HG02840 (cell line): Measurements from ENCODE around the gene TGFB1.

Experiments used
- ATAC-seq: cut with Tn5 transposase; IDR thresholded peaks from one replicate; pipeline ENCODE4 v1.9.1; 2021; ENCODE audit warnings: mild to moderate bottlenecking, moderate library complexity, moderate number of reproducible peaks; ENCODE audit not compliant: unreplicated experiment, low FRiP score

The TGFB1 gene

GRCh38 chr19:41323430-41324125 lies 30.1 kb downstream of the TGFB1 start:
- no peak for ATAC-seq

GRCh38 chr19:41323023-41323422 lies 30.7 kb downstream of the TGFB1 start:
- ATAC-seq = no peak

- no peak for ATAC-seq
Observed at GRCh38 chr19:41322451-41322850, 31.3 kb downstream of the TGFB1 start.

GRCh38 chr19:41321600-41322270 lies 32.0 kb downstream of the TGFB1 start:
- ATAC-seq = no peak

GRCh38 chr19:41321204-41321599 lies 32.5 kb downstream of the TGFB1 start:
- no peak for ATAC-seq

- no peak for ATAC-seq
Observed at GRCh38 chr19:41320568-41320967, 33.2 kb downstream of the TGFB1 start.

GRCh38 chr19:41320185-41320518 lies 33.6 kb downstream of the TGFB1 start:
- no peak for ATAC-seq

- no peak for ATAC-seq
Observed at GRCh38 chr19:41319500-41320184, 34.1 kb downstream of the TGFB1 start.

GRCh38 chr19:41318696-41319499 lies 34.8 kb downstream of the TGFB1 start:
- ATAC-seq = no peak

- ATAC-seq = no peak
Observed at GRCh38 chr19:41316306-41316920, 37.3 kb downstream of the TGFB1 start.

- ATAC-seq = no peak
Observed at GRCh38 chr19:41311613-41312012, 42.1 kb downstream of the TGFB1 start.

GRCh38 chr19:41311072-41311471 lies 42.6 kb downstream of the TGFB1 start:
- ATAC-seq = no peak

GRCh38 chr19:41310033-41310831 lies 43.5 kb downstream of the TGFB1 start, which contains the start of gene CCDC97:
Gene CCDC97, plus strand, starts transcription at chr19:41310172. Its CDS starts 139 bp downstream, at chr19:41310311.
- ATAC-seq = peak; percentile 72

- no peak for ATAC-seq
Observed at GRCh38 chr19:41309180-41310032, 44.3 kb downstream of the TGFB1 start.

- ATAC-seq = no peak
Observed at GRCh38 chr19:41308450-41309179, 45.1 kb downstream of the TGFB1 start.

GRCh38 chr19:41307954-41308449 lies 45.7 kb downstream of the TGFB1 start:
- ATAC-seq = no peak

- ATAC-seq = no peak
Observed at GRCh38 chr19:41307090-41307875, 46.4 kb downstream of the TGFB1 start.
